ENCODE measurements around the gene ZNF700. TPM values are rescaled to one million over a fixed set of nuclear protein-coding genes. Genes with fewer than 3 reads are reported as not detected.
"Not testable (repeated sequence)": the region's sequence is repeated elsewhere in the genome, so short reads cannot be mapped to it uniquely, and the experiment has no call there.

Gene ZNF700
- total RNA-seq, result 10 to 100 TPM; 24.7 to 26.1 TPM

GRCh38 chr19:11924886-11925650, at the start of gene ZNF700:
ZNF700 (plus strand) TSS chr19:11925107; CDS start chr19:11925211, 104 bp downstream.
- ATAC-seq (ENCODE audit: low read depth), result peak; percentile 85
- Mint-ChIP-seq H3K36me3 (peaks cover 38% of the 10 kb centered on the region), H3K27me3 (no peaks in the 10 kb centered on the region), H3K27ac (peak within 1 kb of the TSS; percentile 100), H3K9me3 (peaks cover under 1% of the 10 kb centered on the region), H3K4me3 (peak within 1 kb of the TSS; percentile 90), H3K4me1 (peaks cover 31% of the 10 kb centered on the region)
- DNase-seq, result peak; percentile 89
- POLR2A ChIA-PET, result interaction anchor here (0.6 to 4.4 kb wide), 14 partner anchors 38 to 238 kb away, joined by 3 to 69 read pairs (median 4); partner anchors contain the start of genes ZNF136, ZNF20, ZNF439 and ZNF625

GRCh38 chr19:11879687-11880266, 45.1 kb upstream of the ZNF700 start:
- not testable (repeated sequence) for H3K9me3 Mint-ChIP-seq, H3K27me3 Mint-ChIP-seq, H3K4me1 Mint-ChIP-seq, H3K27ac Mint-ChIP-seq, H3K4me3 Mint-ChIP-seq, H3K36me3 Mint-ChIP-seq
- DNase-seq (peak; percentile 63), ATAC-seq (ENCODE audit: low read depth) (peak; percentile 67)
- POLR2A ChIA-PET, result interaction anchor here (1.3 kb wide), 1 partner anchor 109 kb away, joined by 4 read pairs; no protein-coding TSS in a partner anchor

GRCh38 chr19:11880598-11880997, 44.3 kb upstream of the ZNF700 start:
- H3K4me3 Mint-ChIP-seq, result no peak overlapping the region
- H3K36me3 Mint-ChIP-seq, result no peaks in the 10 kb centered on the region

GRCh38 chr19:11881151-11881800, 43.6 kb upstream of the ZNF700 start:
- DNase-seq (peak; percentile 56), ATAC-seq (ENCODE audit: low read depth) (peak; percentile 80)
- H3K4me3 Mint-ChIP-seq, result no peak overlapping the region
- peaks cover 5% of the 10 kb centered on the region for H3K27me3 Mint-ChIP-seq
- peaks cover 2% of the 10 kb centered on the region for H3K4me1 Mint-ChIP-seq
- peaks cover 3% of the 10 kb centered on the region for H3K9me3 Mint-ChIP-seq
- POLR2A ChIA-PET, result no interaction called here
- H3K36me3 Mint-ChIP-seq, result no peaks in the 10 kb centered on the region
- no peak overlapping the region for H3K27ac Mint-ChIP-seq

More at GRCh38 chr19:11880598-11880997, 44.3 kb upstream of the ZNF700 start:
- ATAC-seq (ENCODE audit: low read depth) (no peak), DNase-seq (no peak)
- peaks cover 1% of the 10 kb centered on the region for H3K9me3 Mint-ChIP-seq
- H3K27me3 Mint-ChIP-seq, result peaks cover 5% of the 10 kb centered on the region
- POLR2A ChIA-PET, result interaction anchor here (1.3 kb wide), 1 partner anchor 108 kb away, joined by 4 read pairs; no protein-coding TSS in a partner anchor
- H3K4me1 Mint-ChIP-seq, result peaks cover 2% of the 10 kb centered on the region
- H3K27ac Mint-ChIP-seq, result no peak overlapping the region

- Mint-ChIP-seq H3K36me3 (no peaks in the 10 kb centered on the region), H3K27me3 (peaks cover 5% of the 10 kb centered on the region), H3K9me3 (peaks cover 3% of the 10 kb centered on the region), H3K4me1 (peaks cover 7% of the 10 kb centered on the region), H3K4me3 (no peak overlapping the region), H3K27ac (no peak overlapping the region)
- no peak for DNase-seq
- POLR2A ChIA-PET, result interaction anchor here (1.0 kb wide), 1 partner anchor 84 kb away, joined by 3 read pairs; the partner anchor contains the start of gene ZNF491
- ATAC-seq (ENCODE audit: low read depth), result no peak
Measured at GRCh38 chr19:11882606-11883005, 42.3 kb upstream of the ZNF700 start.

- POLR2A ChIA-PET, result interaction anchor here (0.6 to 1.5 kb wide), 2 partner anchors 37 to 68 kb away, joined by 3 to 6 read pairs; partner anchors contain the start of gene ZNF700
- peak; percentile 4 for ATAC-seq (ENCODE audit: low read depth)
Measured at GRCh38 chr19:11887234-11887610, 37.7 kb upstream of the ZNF700 start.

GRCh38 chr19:11887611-11888531, 37.0 kb upstream of the ZNF700 start, which contains the start of gene ZNF69:
ZNF69 (plus strand) TSS chr19:11887782; CDS start chr19:11887924, 142 bp downstream.
- H3K27ac Mint-ChIP-seq, result peak within 1 kb of the TSS; percentile 89
- POLR2A ChIA-PET, result interaction anchor here (0.6 to 1.5 kb wide), 3 partner anchors 37 to 306 kb away, joined by 3 to 6 read pairs (median 5); partner anchors contain the start of gene ZNF700
- H3K27me3 Mint-ChIP-seq, result peaks cover 5% of the 10 kb centered on the region
- DNase-seq (peak; percentile 74), ATAC-seq (ENCODE audit: low read depth) (peak; percentile 89)
- H3K9me3 Mint-ChIP-seq, result peaks cover 3% of the 10 kb centered on the region
- peaks cover 16% of the 10 kb centered on the region for H3K4me1 Mint-ChIP-seq
- peak within 1 kb of the TSS; percentile 87 for H3K4me3 Mint-ChIP-seq
- H3K36me3 Mint-ChIP-seq, result no peaks in the 10 kb centered on the region

More at GRCh38 chr19:11887234-11887610, 37.7 kb upstream of the ZNF700 start:
- DNase-seq, result no peak
- Mint-ChIP-seq H3K27ac (peak overlapping the region; percentile 89), H3K9me3 (peaks cover 3% of the 10 kb centered on the region), H3K36me3 (no peaks in the 10 kb centered on the region), H3K4me1 (peaks cover 16% of the 10 kb centered on the region), H3K4me3 (peak overlapping the region; percentile 87), H3K27me3 (peaks cover 5% of the 10 kb centered on the region)

- H3K27ac Mint-ChIP-seq; POLR2A ChIA-PET; H3K4me3 Mint-ChIP-seq; H3K9me3 Mint-ChIP-seq; DNase-seq; H3K36me3 Mint-ChIP-seq; ATAC-seq (ENCODE audit: low read depth); H3K27me3 Mint-ChIP-seq: not testable (repeated sequence)
- H3K4me1 Mint-ChIP-seq, result peaks cover 16% of the 10 kb centered on the region
Measured at GRCh38 chr19:11889901-11890300, 35.0 kb upstream of the ZNF700 start.

GRCh38 chr19:11890634-11891033, 34.3 kb upstream of the ZNF700 start:
- H3K27me3 Mint-ChIP-seq, result no peaks in the 10 kb centered on the region
- ATAC-seq (ENCODE audit: low read depth), result no peak
- POLR2A ChIA-PET, result no interaction called here
- H3K9me3 Mint-ChIP-seq, result peaks cover 8% of the 10 kb centered on the region
- no peak overlapping the region for H3K4me3 Mint-ChIP-seq
- no peak overlapping the region for H3K27ac Mint-ChIP-seq
- peaks cover 8% of the 10 kb centered on the region for H3K36me3 Mint-ChIP-seq
- DNase-seq, result no peak
- peaks cover 16% of the 10 kb centered on the region for H3K4me1 Mint-ChIP-seq

- no peak for DNase-seq
- Mint-ChIP-seq H3K36me3 (peaks cover 13% of the 10 kb centered on the region), H3K4me3 (no peak overlapping the region), H3K9me3 (peaks cover 13% of the 10 kb centered on the region), H3K27me3 (no peaks in the 10 kb centered on the region), H3K4me1 (no peaks in the 10 kb centered on the region), H3K27ac (no peak overlapping the region)
- no peak for ATAC-seq (ENCODE audit: low read depth)
- POLR2A ChIA-PET, result no interaction called here
Measured at GRCh38 chr19:11894851-11895250, 30.1 kb upstream of the ZNF700 start.

GRCh38 chr19:11902228-11902627, 22.7 kb upstream of the ZNF700 start:
- ATAC-seq (ENCODE audit: low read depth), result no peak
- peaks cover 37% of the 10 kb centered on the region for H3K36me3 Mint-ChIP-seq
- H3K4me1 Mint-ChIP-seq, result no peaks in the 10 kb centered on the region
- POLR2A ChIA-PET, result no interaction called here
- no peak overlapping the region for H3K4me3 Mint-ChIP-seq
- no peaks in the 10 kb centered on the region for H3K27me3 Mint-ChIP-seq
- peaks cover 39% of the 10 kb centered on the region for H3K9me3 Mint-ChIP-seq
- no peak overlapping the region for H3K27ac Mint-ChIP-seq
- DNase-seq, result no peak

- no peak overlapping the region for H3K4me3 Mint-ChIP-seq
- H3K9me3 Mint-ChIP-seq, result peaks cover 47% of the 10 kb centered on the region
- DNase-seq, result no peak
- peaks cover 39% of the 10 kb centered on the region for H3K36me3 Mint-ChIP-seq
- no peak for ATAC-seq (ENCODE audit: low read depth)
- no peaks in the 10 kb centered on the region for H3K27me3 Mint-ChIP-seq
- H3K4me1 Mint-ChIP-seq, result no peaks in the 10 kb centered on the region
- H3K27ac Mint-ChIP-seq, result no peak overlapping the region
- POLR2A ChIA-PET, result no interaction called here
Measured at GRCh38 chr19:11905928-11906327, 19.0 kb upstream of the ZNF700 start.

Measured in activated naive CD8-positive, alpha-beta T cell treated with anti-CD3 and anti-CD28 coated beads, Interleukin-2, amount 10 ng/mL, durations not matched to agents 7 days and 5 days (primary cell).